Stimulated activated CD4-positive, alpha-beta T cell treated with anti-CD3 and anti-CD28 coated beads, Interleukin-4, amount 100 ng/mL, for 4 hours (primary cell): Measurements from ENCODE around the gene GAS7.
"Not testable (repeated sequence)": the region's sequence is repeated elsewhere in the genome, so short reads cannot be mapped to it uniquely, and the experiment has no call there.

Experiments
- DNase-seq, 2 experiments: peaks; one replicate each; pipeline ENCODE4 v3.0.0-alpha.2; 2020

The GAS7 gene

GRCh38 chr17:10042589-10043244 is 155.7 kb downstream of the GAS7 start:
- no peak for DNase-seq

- DNase-seq, result no peak
Measured at GRCh38 chr17:10041916-10042588, 156.4 kb downstream of the GAS7 start.

GRCh38 chr17:10041287-10041612 is 157.2 kb downstream of the GAS7 start:
- no peak for DNase-seq

GRCh38 chr17:10036511-10037061 is 161.8 kb downstream of the GAS7 start:
- no peak for DNase-seq

GRCh38 chr17:10035885-10036284 is 162.5 kb downstream of the GAS7 start:
- DNase-seq, result no peak

GRCh38 chr17:10034719-10035475 is 163.5 kb downstream of the GAS7 start:
- no peak for DNase-seq

- no peak for DNase-seq
Measured at GRCh38 chr17:10033959-10034358, 164.4 kb downstream of the GAS7 start.

GRCh38 chr17:10033449-10033848 is 165.0 kb downstream of the GAS7 start:
- DNase-seq, result no peak

GRCh38 chr17:10032118-10032852 is 166.1 kb downstream of the GAS7 start:
- DNase-seq, result no peak

GRCh38 chr17:10031606-10032005 is 166.8 kb downstream of the GAS7 start:
- DNase-seq, result no peak

GRCh38 chr17:10031127-10031526 is 167.3 kb downstream of the GAS7 start:
- no peak for DNase-seq

GRCh38 chr17:10029129-10029528 is 169.3 kb downstream of the GAS7 start:
- no peak for DNase-seq

GRCh38 chr17:10025976-10026901 is 172.2 kb downstream of the GAS7 start:
- no peak for DNase-seq

- no peak for DNase-seq
Measured at GRCh38 chr17:10025224-10025623, 173.2 kb downstream of the GAS7 start.

- no peak for DNase-seq
Measured at GRCh38 chr17:10022416-10022815, 176.0 kb downstream of the GAS7 start.

- no peak for DNase-seq
Measured at GRCh38 chr17:10021272-10021984, 177.0 kb downstream of the GAS7 start.

- no peak for DNase-seq
Measured at GRCh38 chr17:10019941-10020451, 178.4 kb downstream of the GAS7 start.

GRCh38 chr17:10018461-10018891 is 179.9 kb downstream of the GAS7 start:
- no peak for DNase-seq

- DNase-seq, result not testable (repeated sequence)
Measured at GRCh38 chr17:10016958-10017570, 181.3 kb downstream of the GAS7 start.

- DNase-seq, result no peak
Measured at GRCh38 chr17:10013365-10014112, 184.9 kb downstream of the GAS7 start.
